Urinary bladder (tissue), 4 donors: ENCODE results near the gene ZNF282. TPM values are rescaled to one million over a fixed set of nuclear protein-coding genes. Genes with fewer than 3 reads are reported as not detected.
"Not testable (repeated sequence)": the region's sequence is repeated elsewhere in the genome, so short reads cannot be mapped to it uniquely, and the experiment has no call there.

Experiments used
- DNase-seq: peaks from one replicate; pipeline ENCODE4 v3.0.0-alpha.2; 2015; ENCODE audit errors: extremely low spot score
- H3K27ac ChIP-seq: one replicate; pipeline ENCODE4 v1.5.1; 2013; ENCODE audit warnings: low read depth, mild to moderate bottlenecking, moderate library complexity
- H3K36me3 ChIP-seq: one replicate; pipeline ENCODE4 v1.6.1; 2013; ENCODE audit warnings: mild to moderate bottlenecking, moderate library complexity; ENCODE audit not compliant: insufficient read depth
- H3K4me1 ChIP-seq: one replicate; pipeline ENCODE4 v1.6.1; 2013; ENCODE audit warnings: mild to moderate bottlenecking, moderate library complexity; ENCODE audit not compliant: insufficient read depth
- H3K4me3 ChIP-seq: one replicate; pipeline ENCODE4 v1.5.1; 2013; ENCODE audit warnings: low read depth, low read length
- WGBS: extraction: QIAGEN DNeasy Blood & Tissue Kit; methylation state at CpG from one replicate; pipeline ENCODE4 v1.1.7; 2013; 5-methylcytosine and 5-hydroxymethylcytosine counted together
- polyA plus RNA-seq: library from polyadenylated mRNA; stranded (reverse); fragments of 200-250 nt; gene quantifications from one replicate; pipeline ENCODE4 v1.2.3, GENCODE V29; 2013
- total RNA-seq: library from RNA; depleted of rRNA; stranded (reverse); fragments of >200 nt; gene quantifications from one replicate; pipeline ENCODE4 v1.2.3, GENCODE V29; 2014
- donor health status: healthy with polysubstance abuse.
- donor health status: healthy.

Gene ZNF282
- total and polyA plus RNA-seq, 2 donors = 20.1 to 20.8 TPM

GRCh38 chr7:149223761-149224160, 28.4 kb downstream of the ZNF282 start:
- Histone ChIP-seq H3K27ac (no peak overlapping the region), H3K36me3 (peaks cover 4% of the 10 kb centered on the region), H3K4me1 (no peaks in the 10 kb centered on the region), H3K4me3 (no peak overlapping the region)
- DNase-seq = no peak
- WGBS = 98% methylated on average over 39 of the region's 39 CpGs

GRCh38 chr7:149224352-149224751, 29.0 kb downstream of the ZNF282 start:
- WGBS = 98% methylated on average over 37 of the region's 37 CpGs
- peaks cover 4% of the 10 kb centered on the region for H3K36me3 ChIP-seq
- H3K4me3 ChIP-seq = no peak overlapping the region
- DNase-seq = no peak
- no peak overlapping the region for H3K27ac ChIP-seq
- H3K4me1 ChIP-seq = no peaks in the 10 kb centered on the region

DNA sequence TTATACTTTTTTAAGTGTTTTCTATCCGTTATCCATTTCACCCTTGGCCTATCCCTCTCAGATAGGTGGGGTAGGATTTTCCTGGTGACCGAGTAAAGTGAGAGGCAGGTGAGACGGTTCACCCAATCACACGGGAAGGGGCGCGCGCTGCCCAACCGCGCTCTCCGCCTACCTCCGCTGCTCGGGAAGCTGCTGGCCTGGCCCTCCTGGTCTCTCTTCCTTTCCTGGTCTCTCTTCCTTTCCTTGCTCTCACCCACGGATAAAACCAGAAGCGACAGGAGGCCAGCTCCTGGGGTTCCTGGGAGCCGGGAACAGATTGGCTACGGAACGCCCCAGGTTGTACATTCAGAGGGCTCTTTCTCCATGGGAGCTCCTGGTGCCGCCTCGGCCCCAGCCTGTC, 29.8 kb downstream of the ZNF282 start:
- Histone ChIP-seq H3K36me3 (peaks cover 4% of the 10 kb centered on the region), H3K4me1 (no peaks in the 10 kb centered on the region), H3K27ac (no peak overlapping the region), H3K4me3 (no peak overlapping the region)
- WGBS = 95% methylated on average over 19 of the region's 19 CpGs
- no peak for DNase-seq

DNA sequence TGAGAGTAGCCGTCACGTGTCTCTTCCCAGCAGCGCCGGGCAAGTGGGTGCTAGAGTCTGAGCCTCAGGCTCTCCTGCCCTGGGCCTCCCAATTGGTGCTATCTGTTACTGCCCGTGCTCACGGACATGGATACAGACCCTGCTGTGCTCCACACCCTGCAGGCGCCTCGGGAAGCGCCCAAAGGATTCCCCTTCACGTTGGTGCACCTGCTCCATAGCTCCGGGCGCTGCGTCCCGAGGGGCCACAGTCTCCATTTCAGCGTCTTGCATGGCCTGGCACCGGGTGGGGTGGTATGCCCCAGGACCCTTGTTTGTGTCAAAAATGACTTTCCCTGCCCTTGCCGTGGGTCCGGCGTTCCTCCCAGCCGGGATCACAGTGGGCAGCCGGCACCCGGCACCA, 30.3 kb downstream of the ZNF282 start:
- H3K36me3 ChIP-seq = peaks cover 4% of the 10 kb centered on the region
- no peak overlapping the region for H3K27ac ChIP-seq
- H3K4me3 ChIP-seq = no peak overlapping the region
- DNase-seq = no peak
- WGBS = 93% methylated on average over 22 of the region's 22 CpGs
- H3K4me1 ChIP-seq = no peaks in the 10 kb centered on the region

DNA sequence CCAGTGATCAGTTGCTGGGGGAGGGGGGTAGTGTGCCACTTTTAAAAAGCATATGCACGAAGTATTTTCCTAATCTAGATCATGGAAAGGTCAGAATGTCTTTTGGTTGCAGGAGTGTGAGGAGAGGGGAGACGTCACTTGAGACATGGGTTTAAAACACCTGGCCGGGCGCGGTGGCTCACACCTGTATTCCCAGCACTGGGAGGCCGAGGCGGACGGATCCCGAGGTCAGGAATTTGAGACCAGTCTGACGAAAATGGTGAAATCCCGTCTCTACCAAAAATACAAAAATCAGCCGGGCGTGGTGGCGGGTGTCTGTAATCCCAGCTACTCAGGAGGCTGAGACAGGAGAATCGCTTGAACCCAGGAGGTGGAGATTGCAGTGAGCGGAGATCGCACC, 31.0 kb downstream of the ZNF282 start:
- WGBS = 93% methylated on average over 17 of the region's 17 CpGs
- H3K36me3 ChIP-seq, H3K4me1 ChIP-seq, H3K27ac ChIP-seq, DNase-seq, H3K4me3 ChIP-seq: not testable (repeated sequence)

GRCh38 chr7:149226840-149227494, 31.6 kb downstream of the ZNF282 start:
- Histone ChIP-seq H3K36me3 (peaks cover 4% of the 10 kb centered on the region), H3K4me1 (no peaks in the 10 kb centered on the region), H3K27ac (no peak overlapping the region), H3K4me3 (no peak overlapping the region)
- 85% methylated on average over 6 of the region's 6 CpGs for WGBS
- DNase-seq = no peak

DNA sequence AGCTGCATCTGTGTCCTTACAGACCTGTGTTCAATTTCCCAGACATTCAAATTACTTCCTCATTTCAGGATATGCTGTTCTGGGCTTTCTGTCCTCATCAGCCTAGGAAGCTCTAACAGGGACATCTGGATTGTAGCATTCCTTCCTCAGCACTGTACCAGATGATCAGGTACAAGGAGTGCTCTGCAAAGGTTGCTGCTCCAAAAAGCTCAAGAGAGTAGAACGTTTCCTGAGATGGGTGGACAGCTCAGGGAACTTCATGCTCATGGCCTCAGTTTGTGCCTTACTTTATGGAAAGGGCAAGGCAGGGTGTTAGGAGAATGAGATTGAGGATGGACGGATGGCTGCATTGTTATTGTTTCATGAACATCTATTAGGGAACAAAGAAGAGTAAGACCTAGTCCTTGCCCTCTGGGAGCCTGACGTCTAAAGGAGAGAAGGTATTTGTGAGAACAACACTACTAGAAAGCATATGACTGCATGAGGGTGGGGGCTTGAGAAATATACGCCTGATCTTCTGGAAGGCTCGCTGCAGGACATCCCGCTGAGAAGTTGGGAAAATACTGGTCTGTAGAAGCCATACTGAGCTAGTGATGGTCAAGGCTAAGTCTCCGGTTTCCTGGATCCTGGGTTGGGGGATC, 33.6 kb downstream of the ZNF282 start:
- DNase-seq = no peak

GRCh38 chr7:149229526-149229925, 34.2 kb downstream of the ZNF282 start:
- no peak overlapping the region for H3K4me3 ChIP-seq
- WGBS = 71% methylated on average over 6 of the region's 6 CpGs
- no peaks in the 10 kb centered on the region for H3K4me1 ChIP-seq

More for the DNA sequence above, 33.6 kb downstream of the ZNF282 start:
- no peak overlapping the region for H3K27ac ChIP-seq
- no peak overlapping the region for H3K4me3 ChIP-seq
- 58% methylated on average over 7 of the region's 7 CpGs for WGBS
- peaks cover 4% of the 10 kb centered on the region for H3K36me3 ChIP-seq
- no peaks in the 10 kb centered on the region for H3K4me1 ChIP-seq

DNA sequence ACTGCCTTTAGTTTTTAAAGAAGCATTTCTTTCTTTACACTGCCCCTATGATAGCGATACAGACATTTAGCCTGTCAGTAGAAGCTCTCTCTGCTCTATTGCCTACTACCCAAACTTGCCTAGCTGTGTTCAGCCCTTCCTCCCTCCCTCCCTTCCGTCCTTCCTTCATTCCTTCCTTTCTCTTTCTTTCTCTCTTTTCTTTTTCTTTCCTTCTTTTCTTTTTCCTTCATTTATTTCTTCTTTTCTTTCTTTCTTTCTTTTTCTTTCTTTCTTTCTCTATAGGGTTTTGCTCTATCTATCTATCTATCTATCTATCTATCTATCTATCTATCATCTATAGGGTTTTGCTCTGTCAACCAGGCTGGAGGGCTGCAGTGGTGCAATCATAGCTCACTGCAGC, 37.0 kb downstream of the ZNF282 start:
- WGBS = 80% methylated on average over 2 of the region's 2 CpGs
- H3K36me3 ChIP-seq = no peaks in the 10 kb centered on the region
- DNase-seq = no peak
- H3K27ac ChIP-seq = no peak overlapping the region
- H3K4me3 ChIP-seq = no peak overlapping the region
- H3K4me1 ChIP-seq = no peaks in the 10 kb centered on the region

More at GRCh38 chr7:149229526-149229925, 34.2 kb downstream of the ZNF282 start:
- Histone ChIP-seq H3K27ac (no peak overlapping the region), H3K36me3 (peaks cover 2% of the 10 kb centered on the region)
- no peak for DNase-seq

DNA sequence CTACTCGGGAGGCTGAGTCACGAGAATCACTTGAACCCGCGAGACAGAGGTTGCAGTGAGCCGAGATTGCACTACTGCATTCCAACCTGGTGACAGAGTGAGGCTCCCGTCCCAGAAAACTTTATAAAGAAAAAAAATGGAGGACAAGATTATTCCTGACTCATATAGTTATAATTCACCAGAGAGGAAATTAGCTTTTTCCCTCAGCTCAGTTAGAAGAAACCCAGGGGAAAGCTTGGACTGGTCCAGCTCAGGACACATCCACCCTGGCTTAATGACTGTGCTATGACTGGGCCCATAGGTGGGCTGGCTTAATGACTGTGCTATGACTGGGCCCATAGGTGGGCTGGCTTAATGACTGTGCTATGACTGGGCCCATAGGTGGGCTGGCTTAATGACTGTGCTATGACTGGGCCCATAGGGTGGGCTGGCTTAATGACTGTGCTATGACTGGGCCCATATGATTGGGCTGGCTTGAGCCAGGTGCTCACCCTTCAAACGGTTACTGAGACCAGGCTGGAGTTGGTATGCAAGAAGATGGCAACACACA, 38.4 kb downstream of the ZNF282 start:
- H3K4me1 ChIP-seq, H3K4me3 ChIP-seq, H3K27ac ChIP-seq, DNase-seq, H3K36me3 ChIP-seq: not testable (repeated sequence)
- 67% methylated on average over 7 of the region's 7 CpGs for WGBS

DNA sequence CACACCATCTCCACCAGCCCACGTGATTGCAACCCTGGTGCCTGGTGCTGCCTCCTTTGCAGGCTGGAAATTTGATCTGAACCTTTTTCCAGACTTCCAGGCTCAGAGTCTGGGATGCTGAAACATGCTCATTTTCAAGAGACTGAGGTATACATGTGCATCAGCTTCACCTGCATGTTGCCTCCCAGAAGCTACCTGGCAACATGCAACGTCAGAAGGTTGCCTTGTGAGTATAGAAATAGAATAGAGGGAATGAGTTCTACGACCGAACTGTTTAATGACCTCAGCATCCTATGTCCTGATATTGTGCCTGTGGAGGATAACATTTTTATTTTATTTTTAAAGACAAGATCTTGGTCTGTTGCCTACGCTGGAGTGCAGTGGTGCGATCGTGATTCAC, 42.2 kb downstream of the ZNF282 start:
- 80% methylated on average over 7 of the region's 7 CpGs for WGBS
- Histone ChIP-seq H3K4me3 (no peak overlapping the region), H3K27ac (no peak overlapping the region), H3K36me3 (no peaks in the 10 kb centered on the region), H3K4me1 (peaks cover 3% of the 10 kb centered on the region)
- no peak for DNase-seq

GRCh38 chr7:149238051-149238450, 42.7 kb downstream of the ZNF282 start:
- Histone ChIP-seq H3K27ac (no peak overlapping the region), H3K4me3 (no peak overlapping the region), H3K36me3 (no peaks in the 10 kb centered on the region), H3K4me1 (peaks cover 3% of the 10 kb centered on the region)
- DNase-seq = no peak
- 74% methylated on average over 3 of the region's 3 CpGs for WGBS

GRCh38 chr7:149239345-149240143, 44.2 kb downstream of the ZNF282 start, which contains the start of gene ZNF212:
ZNF212 (plus strand) TSS chr7:149239651; CDS start chr7:149239779, 128 bp downstream.
- WGBS = under 1% methylated on average over 64 of the region's 64 CpGs
- peaks cover 3% of the 10 kb centered on the region for H3K4me1 ChIP-seq

More at GRCh38 chr7:149239345-149240143, 44.2 kb downstream of the ZNF282 start, which contains the start of gene ZNF212:
- Histone ChIP-seq H3K27ac (peak within 1 kb of the TSS; percentile 63), H3K4me3 (peak within 1 kb of the TSS; percentile 90), H3K36me3 (no peaks in the 10 kb centered on the region)
- DNase-seq = peak; percentile 72
